AG04450 (cell line): Measurements from ENCODE around the gene ZSCAN10. TPM values are rescaled to one million over a fixed set of nuclear protein-coding genes. Genes with fewer than 3 reads are reported as not detected.

Source experiments
- CTCF ChIA-PET: fragments of 300-600, 350-600 bp; formaldehyde crosslinking; extraction: SDS; loops from one replicate; lab custom pipeline; 2022; ENCODE audit warnings: antibody characterized with exemption, inconsistent platforms; lab: Charles Lee
- POLR2A ChIA-PET: fragments of 350-600 bp; formaldehyde crosslinking; extraction: SDS; loops from one replicate; lab custom pipeline; 2021; ENCODE audit warnings: antibody characterized with exemption, inconsistent platforms; lab: Yijun Ruan, JAX
- DNase-seq: peaks from one replicate; pipeline ENCODE4 v3.0.0-alpha.2; 2011; ENCODE audit warnings: low read depth, low spot score
- H3K27ac ChIP-seq: one replicate; pipeline ENCODE4 v1.5.1; 2012; ENCODE audit warnings: low read depth, low read length, control low read depth
- H3K27me3 ChIP-seq: one replicate; pipeline ENCODE4 v1.6.0; 2012; ENCODE audit warnings: low read length; ENCODE audit not compliant: control insufficient read depth, insufficient read depth
- H3K4me3 ChIP-seq: 2 replicates; pipeline ENCODE4 v1.5.1; 2011; ENCODE audit warnings: mild to moderate bottlenecking, low read depth, low read length, control low read depth
- H3K9me3 ChIP-seq: 2 replicates; pipeline ENCODE4 v1.5.1; 2012; ENCODE audit warnings: low read length; ENCODE audit not compliant: control insufficient read depth, insufficient read depth
- CTCF ChIP-seq: IDR thresholded peaks from 2 replicates; pipeline ENCODE4 v1.5.1; 2011; ENCODE audit warnings: low read depth, low read length, control low read depth, inconsistent platforms
- polyA minus RNA-seq: library from RNA; depleted of rRNA, polyadenylated mRNA; stranded (reverse); fragments of >200 nt; gene quantifications from 2 replicates; pipeline ENCODE4 v1.2.3, GENCODE V29; 2011; rRNA and poly(A)+ RNA removed
- polyA plus RNA-seq: library from polyadenylated mRNA; depleted of rRNA; stranded (reverse); fragments of >200 nt; gene quantifications from 2 replicates; pipeline ENCODE4 v1.2.3, GENCODE V29; 2011; rRNA removed

Gene ZSCAN10
- polyA plus RNA-seq: not detected in 2 replicates
- not detected in 2 replicates for polyA minus RNA-seq

GRCh38 chr16:3098459-3099394 lies at the start of gene ZSCAN10:
Gene ZSCAN10 (minus strand): TSS chr16:3099294. CDS start chr16:3092937, 6,357 bp downstream.
- CTCF ChIA-PET: interaction anchor here (0.7 to 1.8 kb wide), 2 partner anchors 31 to 360 kb away, joined by 3 to 8 read pairs; no protein-coding TSS in a partner anchor

GRCh38 chr16:3148256-3149192 lies 49.4 kb upstream of the ZSCAN10 start:
- CTCF ChIA-PET: interaction anchor here (0.9 to 1.6 kb wide), 5 partner anchors 12 to 19 kb away, joined by 3 to 5 read pairs (median 3); partner anchors contain the start of gene ZNF213
- H3K9me3 ChIP-seq: no peaks in the 10 kb centered on the region; the same call in 1 of the 2 replicates
- no peak for TF ChIP-seq CTCF
- no peak for DNase-seq
- no peak overlapping the region for H3K4me3 ChIP-seq
- no peak overlapping the region for H3K27ac ChIP-seq
- POLR2A ChIA-PET: interaction anchor here (2.2 to 4.1 kb wide), 2 partner anchors 13 to 41 kb away, joined by 6 to 27 read pairs; partner anchors contain the start of gene ZNF213
- no peaks in the 10 kb centered on the region for H3K27me3 ChIP-seq

More at GRCh38 chr16:3098459-3099394, at the start of gene ZSCAN10:
- Histone ChIP-seq H3K27me3 (peaks cover 28% of the 10 kb centered on the region), H3K27ac (peak within 1 kb of the TSS; percentile 11), H3K9me3 (no peaks in the 10 kb centered on the region; the same call in 1 of the 2 replicates), H3K4me3 (peak within 1 kb of the TSS; percentile 41)
- DNase-seq: no peak
- POLR2A ChIA-PET: interaction anchor here (0.7 kb wide), 1 partner anchor 15 kb away, joined by 4 read pairs; no protein-coding TSS in a partner anchor
- TF ChIP-seq CTCF: no peak

- TF ChIP-seq CTCF: no peak
- ChIA-PET POLR2A (interaction anchor here (4.1 kb wide), 1 partner anchor 13 kb away, joined by 27 read pairs; the partner anchor contains the start of gene ZNF213), CTCF (interaction anchor here (0.9 to 1.3 kb wide), 2 partner anchors 11 to 18 kb away, joined by 3 to 4 read pairs; no protein-coding TSS in a partner anchor)
- no peaks in the 10 kb centered on the region for H3K27me3 ChIP-seq
- H3K9me3 ChIP-seq: no peaks in the 10 kb centered on the region; the same call in 1 of the 2 replicates
- H3K27ac ChIP-seq: no peak overlapping the region
- H3K4me3 ChIP-seq: no peak overlapping the region
- no peak for DNase-seq
Measured at GRCh38 chr16:3147757-3148104, 48.6 kb upstream of the ZSCAN10 start.

GRCh38 chr16:3147046-3147756 lies 48.1 kb upstream of the ZSCAN10 start:
- no peak overlapping the region for H3K4me3 ChIP-seq
- DNase-seq: no peak
- TF ChIP-seq CTCF: no peak
- H3K27me3 ChIP-seq: no peaks in the 10 kb centered on the region
- CTCF ChIA-PET: interaction anchor here (0.9 to 1.3 kb wide), 2 partner anchors 11 to 18 kb away, joined by 3 to 4 read pairs; no protein-coding TSS in a partner anchor
- H3K9me3 ChIP-seq: no peaks in the 10 kb centered on the region; the same call in 1 of the 2 replicates
- H3K27ac ChIP-seq: no peak overlapping the region
- POLR2A ChIA-PET: interaction anchor here (4.1 kb wide), 1 partner anchor 12 kb away, joined by 27 read pairs; the partner anchor contains the start of gene ZNF213
